K562 (cell line): ENCODE measurements around the gene PPM1N. TPM values are rescaled to one million over a fixed set of nuclear protein-coding genes. Genes with fewer than 3 reads are reported as not detected.
A peak's percentile ranks its signal among the peaks of the same experiment; 100 is the strongest.

Source experiments
- ATF1 ChIP-seq, 2 experiments: fragments of 450-650 bp in 1 of 2; IDR thresholded peaks; 2 replicates each; pipeline ENCODE4 v1.6.1; 2016; ENCODE audit warnings: missing compliant biosample characterization in 1 of 2, missing genetic modification characterization in 1 of 2
- CCNT2 ChIP-seq: IDR thresholded peaks from 2 replicates; pipeline ENCODE4 v1.6.1; 2011; ENCODE audit warnings: borderline replicate concordance, low read depth, mild to moderate bottlenecking, moderate library complexity, mixed read lengths, low read length; ENCODE audit not compliant: insufficient read length; ENCODE audit errors: extremely low read depth
- ELF2 ChIP-seq: fragments of 250-450 bp; sonication (Bioruptor Pico); IDR thresholded peaks from 2 replicates; pipeline ENCODE4 v1.5.0; 2021; ENCODE audit warnings: mild to moderate bottlenecking
- ETV5 ChIP-seq: sonication (generic); formaldehyde crosslinking; IDR thresholded peaks from 2 replicates; pipeline ENCODE4 v1.4.0; 2020; ENCODE audit warnings: low read depth, mild to moderate bottlenecking, missing genetic modification reagents
- HMBOX1 ChIP-seq: sonication (generic); IDR thresholded peaks from 2 replicates; pipeline ENCODE4 v1.6.1; 2016
- IRF1 ChIP-seq: sonication (generic); formaldehyde crosslinking; IDR thresholded peaks from 2 replicates; pipeline ENCODE4 v1.8.0; 2022; ENCODE audit warnings: missing genetic modification reagents, mild to moderate bottlenecking, borderline replicate concordance
- JUND ChIP-seq, 2 experiments: IDR thresholded peaks; 2 replicates in 1 of 2; 3 replicates in 1 of 2; pipeline ENCODE4 v1.6.1; 2011; ENCODE audit warnings: borderline replicate concordance in 2 of 2, low read depth in 2 of 2, low read length in 2 of 2, improper control_type of control experiment in 1 of 2, missing biosample characterization in 1 of 2, missing genetic modification characterization in 1 of 2, missing genetic modification reagents in 1 of 2
- NELFE ChIP-seq: IDR thresholded peaks from 2 replicates; pipeline ENCODE4 v1.6.1; 2011; ENCODE audit warnings: mild to moderate bottlenecking; ENCODE audit not compliant: insufficient read depth, insufficient read length
- PHF8 ChIP-seq: fragments of 200-600 bp; sonication (generic); IDR thresholded peaks from 2 replicates; pipeline ENCODE4 v1.6.1; 2012; ENCODE audit warnings: mixed run types, mild to moderate bottlenecking, inconsistent platforms, low read length, moderate library complexity, borderline replicate concordance
- POLR2A ChIP-seq: fragments of 450-650 bp; conservative IDR thresholded peaks from 2 replicates; pipeline ENCODE4 v1.6.1; 2016
- POLR3A ChIP-seq: IDR thresholded peaks from 2 replicates; pipeline ENCODE4 v1.6.1; 2011; ENCODE audit warnings: borderline replicate concordance, mild to moderate bottlenecking, moderate library complexity; ENCODE audit not compliant: insufficient read length, insufficient read depth; ENCODE audit errors: extremely low read depth
- PRMT5 ChIP-seq: sonication (generic); formaldehyde crosslinking; IDR thresholded peaks from 2 replicates; pipeline ENCODE4 v1.5.0; 2020; ENCODE audit warnings: missing genetic modification reagents
- PTRF ChIP-seq: fragments of 450-650 bp; IDR thresholded peaks from 2 replicates; pipeline ENCODE4 v1.6.1; 2016; ENCODE audit warnings: mild to moderate bottlenecking, missing genetic modification characterization, missing compliant biosample characterization
- RB1 ChIP-seq: fragments of 450-650 bp; IDR thresholded peaks from 2 replicates; pipeline ENCODE4 v1.6.1; 2017; ENCODE audit warnings: low read depth, mild to moderate bottlenecking
- RBM22 ChIP-seq: fragments of 200-400 bp; formaldehyde crosslinking; IDR thresholded peaks from 2 replicates; pipeline ENCODE4 v1.6.1; 2018; ENCODE audit warnings: low read length, low read depth; ENCODE audit not compliant: poor library complexity, severe bottlenecking
- SRF ChIP-seq, 2 experiments: fragments of 250-450, 450-650 bp in 1 of 2; sonication (Bioruptor Pico) in 1 of 2; sonication (generic) in 1 of 2; formaldehyde crosslinking; IDR thresholded peaks; 2 replicates each; pipeline versions ENCODE4 v1.5.0 to v1.5.1; 2020 to 2022; ENCODE audit warnings: mild to moderate bottlenecking in 1 of 2, missing genetic modification reagents in 1 of 2
- TGIF2 ChIP-seq: sonication (generic); formaldehyde crosslinking; IDR thresholded peaks from 2 replicates; pipeline ENCODE4 v1.8.1; 2022; ENCODE audit warnings: mild to moderate bottlenecking, missing genetic modification reagents, moderate library complexity
- ZBTB8A ChIP-seq: fragments of 450-650 bp; IDR thresholded peaks from 2 replicates; pipeline ENCODE4 v1.6.1; 2018; ENCODE audit warnings: mild to moderate bottlenecking, moderate library complexity; ENCODE audit not compliant: partially characterized antibody
- ZNF282 ChIP-seq: sonication (generic); formaldehyde crosslinking; IDR thresholded peaks from 2 replicates; pipeline ENCODE4 v1.8.1; 2023; ENCODE audit warnings: missing genetic modification reagents
- ZNF79 ChIP-seq: fragments of 250-450 bp; sonication (Bioruptor Pico); IDR thresholded peaks from 2 replicates; pipeline ENCODE4 v1.4.0; 2020; ENCODE audit warnings: low read depth, mild to moderate bottlenecking, moderate library complexity
- polyA plus RNA-seq, 8 experiments: library from polyadenylated mRNA; depleted of rRNA in 4 of 8; stranded (reverse) in 5 of 8; unstranded in 3 of 8; fragments of >200 nt; fragmentation: Nextera tagmentation in 2 of 8; fragmentation: Illumina TruSeq in 1 of 8; extraction: Ambion mirVana in 2 of 8; extraction: Trizol in 1 of 8; gene quantifications; 2 replicates each; pipeline versions ENCODE4 v1.2.1 to v1.2.3, GENCODE V29; 2011 to 2014; ENCODE audit warnings: inconsistent platforms in 1 of 8, missing spikeins in 1 of 8
- total RNA-seq, 7 experiments: library from RNA; depleted of rRNA in 6 of 7; stranded (reverse); fragments of >200 nt in 6 of 7; fragmentation: Illumina TruSeq in 2 of 7; extraction: Trizol in 2 of 7; gene quantifications; 2 replicates each; pipeline versions ENCODE4 v1.2.1 to v1.2.3, GENCODE V29; 2011 to 2021; ENCODE audit warnings: low replicate concordance in 1 of 7
- TF ChIP-seq, protein P1 (sequence below): fragments of 250-450 bp; sonication (Bioruptor Pico); IDR thresholded peaks from 2 replicates; pipeline ENCODE4 v1.5.0; 2020; ENCODE audit warnings: mild to moderate bottlenecking
- TF ChIP-seq, protein P2 (sequence below): sonication (generic); formaldehyde crosslinking; IDR thresholded peaks from 2 replicates; pipeline ENCODE4 v1.8.1; 2022; ENCODE audit warnings: missing genetic modification reagents

PPM1N gene
- total and polyA plus RNA-seq, 9 of the 15 experiments (the other 6 are each of a cell fraction or from before 2014, with no cell fraction given): 4.5 to 15.6 (median 8.7) TPM

DNA sequence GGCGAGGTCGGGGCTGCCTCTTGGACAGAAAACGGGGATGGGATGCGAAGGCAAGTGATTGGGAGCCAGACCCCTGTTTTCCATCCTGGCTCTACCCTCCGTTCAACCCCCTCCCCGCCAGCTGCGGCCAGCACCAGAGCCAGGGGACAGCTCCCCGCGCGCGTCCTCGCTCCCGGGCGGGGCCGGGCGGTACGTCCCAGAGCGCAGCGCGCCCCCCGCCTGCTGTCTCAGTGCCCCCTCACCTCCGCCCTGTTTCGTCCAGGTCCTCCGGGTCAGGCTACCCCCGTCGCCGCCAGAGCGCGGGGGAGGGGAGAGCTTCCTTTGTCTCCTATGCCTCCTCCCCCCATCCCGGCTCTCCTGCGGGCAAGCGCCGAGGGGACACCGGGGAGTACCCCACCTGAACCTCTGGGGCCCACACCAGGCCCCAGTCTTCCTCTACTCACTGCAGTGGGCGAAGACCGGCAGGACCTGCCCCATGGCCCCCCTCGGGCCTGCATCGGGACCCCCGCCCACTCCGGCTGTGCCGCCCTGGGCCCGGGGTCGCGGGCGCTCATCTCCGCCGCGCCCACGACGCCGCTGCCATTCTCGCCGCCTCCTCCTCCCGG, 1.8 kb upstream of the PPM1N start (continued):
- TF ChIP-seq, protein P1, sequence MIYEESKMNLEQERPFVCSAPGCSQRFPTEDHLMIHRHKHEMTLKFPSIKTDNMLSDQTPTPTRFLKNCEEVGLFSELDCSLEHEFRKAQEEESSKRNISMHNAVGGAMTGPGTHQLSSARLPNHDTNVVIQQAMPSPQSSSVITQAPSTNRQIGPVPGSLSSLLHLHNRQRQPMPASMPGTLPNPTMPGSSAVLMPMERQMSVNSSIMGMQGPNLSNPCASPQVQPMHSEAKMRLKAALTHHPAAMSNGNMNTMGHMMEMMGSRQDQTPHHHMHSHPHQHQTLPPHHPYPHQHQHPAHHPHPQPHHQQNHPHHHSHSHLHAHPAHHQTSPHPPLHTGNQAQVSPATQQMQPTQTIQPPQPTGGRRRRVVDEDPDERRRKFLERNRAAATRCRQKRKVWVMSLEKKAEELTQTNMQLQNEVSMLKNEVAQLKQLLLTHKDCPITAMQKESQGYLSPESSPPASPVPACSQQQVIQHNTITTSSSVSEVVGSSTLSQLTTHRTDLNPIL (CRISPR knock-in tag): no peak
- TF ChIP-seq ZNF79 (CRISPR knock-in tag) (no peak), CCNT2 (peak; percentile 26), POLR3A (no peak), ZBTB8A (no peak), TGIF2 (CRISPR knock-in tag) (peak; percentile 74; the same call in 1 of the 2 replicates), NELFE (no peak), POLR2A (no peak), SRF (CRISPR knock-in tag; IDR thresholded peaks at IDR 0.05) (0 out of 4 replicates have a peak, but pooled peaks of 1 of the 2 experiments have one; percentile 44), JUND (IDR thresholded peaks at IDR 0.05; ENCODE audit: borderline replicate concordance, low read depth, low read length) (no peak), JUND (tag; IDR thresholded peaks at IDR 0.05; ENCODE audit: borderline replicate concordance, low read depth, low read length) (no peak), RB1 (peak; percentile 37; the same call in 1 of the 2 replicates), HMBOX1 (no peak), ELF2 (no peak), ETV5 (no peak), IRF1 (CRISPR knock-in tag) (peak; percentile 82; the same call in 1 of the 2 replicates), RBM22 (peak; percentile 62), ATF1 (CRISPR knock-in tag; IDR thresholded peaks at IDR 0.05) (no peak), ATF1 (tag; IDR thresholded peaks at IDR 0.05) (peak; percentile 61), PRMT5 (peak; percentile 92), PHF8 (peak; percentile 37; the same call in 1 of the 2 replicates), ZNF282 (CRISPR knock-in tag) (0 out of 2 replicates have a peak, but pooled peaks have one; percentile 76), PTRF (no peak)
- TF ChIP-seq, protein P2, sequence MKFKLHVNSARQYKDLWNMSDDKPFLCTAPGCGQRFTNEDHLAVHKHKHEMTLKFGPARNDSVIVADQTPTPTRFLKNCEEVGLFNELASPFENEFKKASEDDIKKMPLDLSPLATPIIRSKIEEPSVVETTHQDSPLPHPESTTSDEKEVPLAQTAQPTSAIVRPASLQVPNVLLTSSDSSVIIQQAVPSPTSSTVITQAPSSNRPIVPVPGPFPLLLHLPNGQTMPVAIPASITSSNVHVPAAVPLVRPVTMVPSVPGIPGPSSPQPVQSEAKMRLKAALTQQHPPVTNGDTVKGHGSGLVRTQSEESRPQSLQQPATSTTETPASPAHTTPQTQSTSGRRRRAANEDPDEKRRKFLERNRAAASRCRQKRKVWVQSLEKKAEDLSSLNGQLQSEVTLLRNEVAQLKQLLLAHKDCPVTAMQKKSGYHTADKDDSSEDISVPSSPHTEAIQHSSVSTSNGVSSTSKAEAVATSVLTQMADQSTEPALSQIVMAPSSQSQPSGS (CRISPR knock-in tag): peak; percentile 62; the same call in 1 of the 2 replicates
